Measurements from ENCODE around the gene UACA.

GRCh38 chr15:70704731-70705130, 58.6 kb downstream of the UACA start:
- TF ChIP-seq EZH2 (IDR thresholded peaks at IDR 0.05; ENCODE audit: insufficient read depth, poor library complexity, severe bottlenecking) (no peak), EZH2phosphoT487 (IDR thresholded peaks at IDR 0.05; ENCODE audit: insufficient read depth, low read depth) (no peak)

All from GM23248 (cell line).